GM23338 (cell line): Measurements from ENCODE around the gene NELFA. TPM values are rescaled to one million over a fixed set of nuclear protein-coding genes. Genes with fewer than 3 reads are reported as not detected.

ENCODE experiments used
- ATAC-seq: fragments of 200-7000 bp; cut with Tn5 transposase; 3 replicates; pipeline ENCODE4 v1.9.1; 2020
- DNase-seq: peaks from one replicate; pipeline ENCODE4 v3.0.0-alpha.2; 2015; ENCODE audit warnings: low spot score
- H2AFZ ChIP-seq: fragments of 200-600 bp; sonication (generic); 2 replicates; pipeline ENCODE4 v1.8.0; 2016; ENCODE audit warnings: antibody characterized with exemption, mild to moderate bottlenecking, moderate library complexity
- H3F3A ChIP-seq: fragments of 200-600 bp; sonication (generic); replicated peaks from 2 replicates; pipeline ENCODE4 v1.8.0; 2017; ENCODE audit warnings: antibody characterized with exemption, mixed run types, low read depth
- H3K27ac ChIP-seq: fragments of 200-600 bp; sonication (generic); 2 replicates; pipeline ENCODE4 v1.6.1; 2016; ENCODE audit warnings: low read depth
- H3K27me3 ChIP-seq: fragments of 200-600 bp; sonication (generic); 2 replicates; pipeline ENCODE4 v1.8.0; 2016; ENCODE audit warnings: mild to moderate bottlenecking, mixed run types, moderate library complexity; ENCODE audit not compliant: insufficient read depth
- H3K36me3 ChIP-seq: fragments of 200-600 bp; sonication (generic); 2 replicates; pipeline ENCODE4 v1.8.0; 2016; ENCODE audit warnings: mild to moderate bottlenecking; ENCODE audit not compliant: insufficient read depth
- H3K4me1 ChIP-seq: fragments of 200-600 bp; sonication (generic); 2 replicates; pipeline ENCODE4 v1.8.0; 2016; ENCODE audit warnings: mild to moderate bottlenecking, moderate library complexity; ENCODE audit not compliant: insufficient read depth
- H3K4me2 ChIP-seq: fragments of 200-600 bp; sonication (generic); 2 replicates; pipeline ENCODE4 v1.7.1; 2017; ENCODE audit warnings: mixed run types
- H3K4me3 ChIP-seq: fragments of 200-600 bp; sonication (generic); 2 replicates; pipeline ENCODE4 v1.6.1; 2016; ENCODE audit warnings: mixed run types
- H3K79me2 ChIP-seq: fragments of 200-600 bp; sonication (generic); replicated peaks from 2 replicates; pipeline ENCODE4 v1.8.0; 2017; ENCODE audit warnings: mild to moderate bottlenecking; ENCODE audit not compliant: insufficient read depth
- H3K9me2 ChIP-seq: fragments of 200-600 bp; sonication (generic); 2 replicates; pipeline ENCODE4 v1.8.0; 2017; ENCODE audit not compliant: insufficient read depth
- H4K20me1 ChIP-seq: fragments of 200-600 bp; sonication (generic); replicated peaks from 2 replicates; pipeline ENCODE4 v1.8.0; 2017; ENCODE audit warnings: mild to moderate bottlenecking; ENCODE audit not compliant: insufficient read depth
- H3K27ac Mint-ChIP-seq: 2 replicates; pipeline ENCODE4 v1.8.0; 2020; ENCODE audit warnings: inconsistent platforms, mild to moderate bottlenecking, moderate library complexity, mixed read lengths
- H3K27me3 Mint-ChIP-seq: 3 replicates; pipeline ENCODE4 v1.8.0; 2022; ENCODE audit warnings: low read depth, mild to moderate bottlenecking, moderate library complexity, mixed read lengths, inconsistent platforms; ENCODE audit not compliant: insufficient read depth, poor library complexity
- H3K36me3 Mint-ChIP-seq: 3 replicates; pipeline ENCODE4 v1.8.0; 2021; ENCODE audit warnings: low read depth, mild to moderate bottlenecking, inconsistent platforms, moderate library complexity, mixed read lengths
- H3K4me1 Mint-ChIP-seq: 3 replicates; pipeline ENCODE4 v1.8.0; 2020; ENCODE audit warnings: mild to moderate bottlenecking, inconsistent platforms, mixed read lengths
- H3K4me3 Mint-ChIP-seq: 3 replicates; pipeline ENCODE4 v1.8.0; 2021; ENCODE audit warnings: moderate library complexity, mild to moderate bottlenecking, inconsistent platforms, mixed read lengths
- H3K9me3 Mint-ChIP-seq: 3 replicates; pipeline ENCODE4 v1.8.0; 2020; ENCODE audit warnings: moderate library complexity, mild to moderate bottlenecking, inconsistent platforms, mixed read lengths
- CREB1 ChIP-seq: fragments of 250-450 bp; sonication (Bioruptor Pico); IDR thresholded peaks from 2 replicates; pipeline ENCODE4 v1.5.0; 2020; ENCODE audit warnings: low read depth, mild to moderate bottlenecking, moderate library complexity
- CTCF ChIP-seq, 2 experiments: fragments of 200-600 bp in 1 of 2; sonication (generic) in 1 of 2; conservative IDR thresholded peaks; 2 replicates each; pipeline versions ENCODE4 v1.5.1 to v1.6.1; 2016 to 2017; ENCODE audit warnings: antibody characterized with exemption in 2 of 2, low read depth in 2 of 2, mild to moderate bottlenecking in 2 of 2, moderate library complexity in 1 of 2
- EZH2 ChIP-seq: fragments of 200-600 bp; sonication (generic); IDR thresholded peaks from one replicate; pipeline ENCODE4 v1.8.0; 2017; ENCODE audit warnings: antibody characterized with exemption, mild to moderate bottlenecking, low read depth; ENCODE audit not compliant: unreplicated experiment
- EZH2phosphoT487 ChIP-seq: fragments of 200-600 bp; sonication (generic); IDR thresholded peaks from one replicate; pipeline ENCODE4 v1.8.1; 2018; ENCODE audit warnings: antibody characterized with exemption; ENCODE audit not compliant: unreplicated experiment
- JUNB ChIP-seq: IDR thresholded peaks from one replicate; pipeline ENCODE4 v1.6.1; 2016; ENCODE audit warnings: antibody characterized with exemption; ENCODE audit not compliant: unreplicated experiment
- NANOG ChIP-seq: IDR thresholded peaks from 2 replicates; pipeline ENCODE4 v1.6.1; 2016; ENCODE audit warnings: antibody characterized with exemption, borderline replicate concordance
- POLR2AphosphoS5 ChIP-seq: IDR thresholded peaks from 2 replicates; pipeline ENCODE4 v1.6.1; 2016; ENCODE audit warnings: antibody characterized with exemption, low read depth
- REST ChIP-seq: IDR thresholded peaks from one replicate; pipeline ENCODE4 v1.6.1; 2018; ENCODE audit warnings: antibody characterized with exemption; ENCODE audit not compliant: unreplicated experiment
- STAT1 ChIP-seq: IDR thresholded peaks from one replicate; pipeline ENCODE4 v1.6.1; 2016; ENCODE audit warnings: antibody characterized with exemption; ENCODE audit not compliant: unreplicated experiment
- ZNF114 ChIP-seq: fragments of 250-450 bp; sonication (Bioruptor Pico); IDR thresholded peaks from 2 replicates; pipeline ENCODE4 v1.5.0; 2020; ENCODE audit warnings: mild to moderate bottlenecking, moderate library complexity
- ZNF331 ChIP-seq: fragments of 250-450 bp; sonication (Bioruptor Pico); IDR thresholded peaks from 2 replicates; pipeline ENCODE4 v1.5.0; 2020; ENCODE audit warnings: low read depth, mild to moderate bottlenecking, moderate library complexity
- ZNF462 ChIP-seq: fragments of 250-450 bp; sonication (Bioruptor Pico); IDR thresholded peaks from 2 replicates; pipeline ENCODE4 v1.5.0; 2020; ENCODE audit warnings: mild to moderate bottlenecking, moderate library complexity
- polyA plus RNA-seq: library from polyadenylated mRNA; unstranded; fragments of >200 nt; fragmentation: Nextera tagmentation; extraction: Ambion mirVana; gene quantifications from 2 replicates; pipeline ENCODE4 v1.2.1, GENCODE V29; 2016
- total RNA-seq: library from RNA; depleted of rRNA; stranded (reverse); fragments of >200 nt; shearing (Covaris generic); gene quantifications from 2 replicates; pipeline ENCODE4 v1.2.3, GENCODE V29; 2014
- TF ChIP-seq, protein P1 (sequence below): IDR thresholded peaks from 2 replicates; pipeline ENCODE4 v1.6.1; 2016; ENCODE audit warnings: antibody characterized with exemption

NELFA gene
- total and polyA plus RNA-seq, 2 experiments from 2014 or later, result 62.8 to 63.3 TPM

DNA sequence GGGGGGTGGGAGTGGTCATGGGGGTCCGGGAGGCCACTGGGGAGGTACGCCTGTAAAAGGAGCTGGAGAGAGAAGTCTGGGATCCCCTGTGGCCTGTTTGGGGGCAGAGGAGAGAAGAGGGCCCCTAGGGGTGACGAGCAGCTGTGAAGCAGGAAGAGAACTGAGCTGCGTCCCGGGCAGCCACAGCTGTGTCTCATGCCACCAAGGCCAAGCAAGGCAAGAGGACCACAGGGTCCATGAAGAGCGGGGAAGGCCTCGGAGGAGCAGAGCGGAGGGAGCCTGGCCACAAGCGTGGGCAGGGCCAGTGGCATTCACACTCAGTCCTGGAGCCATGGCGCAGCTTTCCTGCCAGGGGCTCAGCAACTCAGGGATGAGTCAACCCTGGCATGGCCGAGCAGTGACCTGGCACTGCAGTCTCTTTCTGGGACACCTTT, 36.8 kb upstream of the NELFA start:
- Mint-ChIP-seq H3K4me3 (no peak overlapping the region), H3K27me3 (peaks cover 11% of the 10 kb centered on the region), H3K9me3 (no peaks in the 10 kb centered on the region), H3K4me1 (no peaks in the 10 kb centered on the region; the same call in 2 of the 3 replicates), H3K36me3 (no peaks in the 10 kb centered on the region), H3K27ac (no peak overlapping the region)
- Histone ChIP-seq H3K36me3 (no peaks in the 10 kb centered on the region), H3K9me2 (no peaks in the 10 kb centered on the region), H3K27me3 (peaks cover 61% of the 10 kb centered on the region), H2AFZ (no peak overlapping the region), H3K79me2 (no peaks in the 10 kb centered on the region), H3K27ac (no peak overlapping the region), H4K20me1 (no peaks in the 10 kb centered on the region; the same call in 1 of the 2 replicates), H3F3A (no peaks in the 10 kb centered on the region), H3K4me1 (no peaks in the 10 kb centered on the region), H3K4me2 (no peak overlapping the region), H3K4me3 (no peak overlapping the region)
- TF ChIP-seq ZNF462 (CRISPR knock-in tag) (no peak), STAT1 (no peak), EZH2phosphoT487 (no peak), CREB1 (CRISPR knock-in tag) (no peak), JUNB (no peak), REST (no peak), EZH2 (no peak), ZNF331 (CRISPR knock-in tag) (no peak), POLR2AphosphoS5 (no peak), NANOG (no peak), CTCF (conservative IDR thresholded peaks at IDR 0.05; ENCODE audit: low read depth in 2 of 2) (no peak), ZNF114 (CRISPR knock-in tag) (no peak)
- TF ChIP-seq, protein P1, sequence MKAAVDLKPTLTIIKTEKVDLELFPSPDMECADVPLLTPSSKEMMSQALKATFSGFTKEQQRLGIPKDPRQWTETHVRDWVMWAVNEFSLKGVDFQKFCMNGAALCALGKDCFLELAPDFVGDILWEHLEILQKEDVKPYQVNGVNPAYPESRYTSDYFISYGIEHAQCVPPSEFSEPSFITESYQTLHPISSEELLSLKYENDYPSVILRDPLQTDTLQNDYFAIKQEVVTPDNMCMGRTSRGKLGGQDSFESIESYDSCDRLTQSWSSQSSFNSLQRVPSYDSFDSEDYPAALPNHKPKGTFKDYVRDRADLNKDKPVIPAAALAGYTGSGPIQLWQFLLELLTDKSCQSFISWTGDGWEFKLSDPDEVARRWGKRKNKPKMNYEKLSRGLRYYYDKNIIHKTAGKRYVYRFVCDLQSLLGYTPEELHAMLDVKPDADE, result no peak
- ATAC-seq (no peak), DNase-seq (no peak)
